ENCODE data around the gene LBH.

GRCh38 chr2:30213907-30214463 is 17.3 kb upstream of the LBH start:
- TF ChIP-seq CTCF (IDR thresholded peaks at IDR 0.05; ENCODE audit: borderline replicate concordance, extremely low read depth, low read length, poor library complexity, severe bottlenecking) (no peak), EZH2 (IDR thresholded peaks at IDR 0.05; ENCODE audit: borderline replicate concordance, low read depth, low read length, severe bottlenecking) (no peak)
